DOHH2 (cell line): ENCODE measurements around the gene OR2A12.
"Not testable (repeated sequence)": the region's sequence is repeated elsewhere in the genome, so short reads cannot be mapped to it uniquely, and the experiment has no call there.

Experiments
- H3F3A ChIP-seq: fragments of 200-600 bp; sonication (generic), shearing (Covaris generic); 2 replicates; pipeline ENCODE4 v1.6.0; 2016; ENCODE audit warnings: antibody characterized with exemption, mild to moderate bottlenecking; ENCODE audit not compliant: control insufficient read depth, insufficient read depth
- H3K27ac ChIP-seq: fragments of 200-600 bp; sonication (generic); 2 replicates; pipeline ENCODE4 v1.5.1; 2014; ENCODE audit warnings: low read depth, mild to moderate bottlenecking, low read length, moderate library complexity
- H3K27me3 ChIP-seq: fragments of 200-600 bp; sonication (generic); 2 replicates; pipeline ENCODE4 v1.6.1; 2014; ENCODE audit warnings: mild to moderate bottlenecking, low read length, mixed read lengths; ENCODE audit not compliant: control insufficient read depth
- H3K36me3 ChIP-seq: fragments of 200-600 bp; sonication (generic); 2 replicates; pipeline ENCODE4 v1.6.1; 2014; ENCODE audit warnings: mild to moderate bottlenecking, low read length, moderate library complexity, mixed read lengths; ENCODE audit not compliant: control insufficient read depth
- H3K4me1 ChIP-seq: fragments of 200-600 bp; sonication (generic); 2 replicates; pipeline ENCODE4 v1.6.1; 2014; ENCODE audit warnings: mild to moderate bottlenecking, low read length, mixed read lengths; ENCODE audit not compliant: control insufficient read depth
- H3K4me2 ChIP-seq: fragments of 200-600 bp; sonication (generic); 2 replicates; pipeline ENCODE4 v1.6.0; 2014; ENCODE audit warnings: mild to moderate bottlenecking, low read length, moderate library complexity
- H3K4me3 ChIP-seq: fragments of 200-600 bp; sonication (generic); 2 replicates; pipeline ENCODE4 v1.5.1; 2014; ENCODE audit warnings: mild to moderate bottlenecking, low read length, mixed read lengths
- H3K79me2 ChIP-seq: fragments of 200-600 bp; sonication (generic); 2 replicates; pipeline ENCODE4 v1.6.1; 2014; ENCODE audit warnings: mild to moderate bottlenecking, low read length, mixed read lengths; ENCODE audit not compliant: control insufficient read depth
- H3K9me2 ChIP-seq: fragments of 200-600 bp; sonication (generic); replicated peaks from 2 replicates; pipeline ENCODE4 v1.6.1; 2014; ENCODE audit warnings: mild to moderate bottlenecking, low read length, mixed read lengths; ENCODE audit not compliant: control insufficient read depth
- H3K9me3 ChIP-seq: fragments of 200-600 bp; sonication (generic); 2 replicates; pipeline ENCODE4 v1.6.1; 2014; ENCODE audit warnings: antibody characterized with exemption, low read length, mixed read lengths; ENCODE audit not compliant: control insufficient read depth, insufficient read depth
- H4K20me1 ChIP-seq: fragments of 200-600 bp; sonication (generic); 2 replicates; pipeline ENCODE4 v1.6.0; 2014; ENCODE audit warnings: low read depth, mild to moderate bottlenecking, antibody characterized with exemption, low read length, moderate library complexity; ENCODE audit not compliant: control insufficient read depth, insufficient read depth
- EZH2phosphoT487 ChIP-seq: fragments of 200-600 bp; sonication (generic); IDR thresholded peaks from 2 replicates; pipeline ENCODE4 v1.6.1; 2017; ENCODE audit warnings: borderline replicate concordance, mild to moderate bottlenecking, antibody characterized with exemption, low read length, moderate library complexity, mixed read lengths
- TF ChIP-seq, protein P1 (sequence below): fragments of 200-600 bp; sonication (generic); IDR thresholded peaks from one replicate; pipeline ENCODE4 v1.5.1; 2014; ENCODE audit warnings: antibody characterized with exemption, mild to moderate bottlenecking, low read depth, low read length; ENCODE audit not compliant: poor library complexity, severe bottlenecking

OR2A12 gene

DNA sequence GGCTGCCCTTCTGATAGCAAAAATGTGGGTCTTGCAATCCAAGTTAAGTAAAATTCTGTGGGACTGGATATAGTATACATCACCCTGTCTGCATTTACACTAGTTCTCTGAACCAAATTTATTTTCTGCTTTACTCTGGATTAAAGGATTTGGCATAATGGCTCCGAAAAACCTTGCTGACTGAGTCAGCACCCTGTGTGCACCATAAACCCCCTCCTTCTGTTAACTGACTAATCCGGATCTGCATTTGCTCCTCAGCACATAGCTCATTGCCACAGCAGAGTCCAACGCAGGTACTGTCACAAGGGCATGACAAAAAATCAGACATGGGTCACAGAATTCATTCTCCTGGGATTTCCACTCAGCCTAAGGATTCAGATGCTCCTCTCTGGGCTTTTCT lies 36.0 kb upstream of the OR2A12 start:
- Histone ChIP-seq H3K9me2 (no peaks in the 10 kb centered on the region), H3K4me2 (no peak overlapping the region), H3K9me3 (no peaks in the 10 kb centered on the region), H3K4me3 (no peak overlapping the region), H3K79me2 (no peaks in the 10 kb centered on the region), H3K27me3 (no peaks in the 10 kb centered on the region), H3K4me1 (no peaks in the 10 kb centered on the region), H4K20me1 (no peaks in the 10 kb centered on the region), H3K36me3 (no peaks in the 10 kb centered on the region), H3K27ac (no peak overlapping the region), H3F3A (no peaks in the 10 kb centered on the region)
- TF ChIP-seq, protein P1, sequence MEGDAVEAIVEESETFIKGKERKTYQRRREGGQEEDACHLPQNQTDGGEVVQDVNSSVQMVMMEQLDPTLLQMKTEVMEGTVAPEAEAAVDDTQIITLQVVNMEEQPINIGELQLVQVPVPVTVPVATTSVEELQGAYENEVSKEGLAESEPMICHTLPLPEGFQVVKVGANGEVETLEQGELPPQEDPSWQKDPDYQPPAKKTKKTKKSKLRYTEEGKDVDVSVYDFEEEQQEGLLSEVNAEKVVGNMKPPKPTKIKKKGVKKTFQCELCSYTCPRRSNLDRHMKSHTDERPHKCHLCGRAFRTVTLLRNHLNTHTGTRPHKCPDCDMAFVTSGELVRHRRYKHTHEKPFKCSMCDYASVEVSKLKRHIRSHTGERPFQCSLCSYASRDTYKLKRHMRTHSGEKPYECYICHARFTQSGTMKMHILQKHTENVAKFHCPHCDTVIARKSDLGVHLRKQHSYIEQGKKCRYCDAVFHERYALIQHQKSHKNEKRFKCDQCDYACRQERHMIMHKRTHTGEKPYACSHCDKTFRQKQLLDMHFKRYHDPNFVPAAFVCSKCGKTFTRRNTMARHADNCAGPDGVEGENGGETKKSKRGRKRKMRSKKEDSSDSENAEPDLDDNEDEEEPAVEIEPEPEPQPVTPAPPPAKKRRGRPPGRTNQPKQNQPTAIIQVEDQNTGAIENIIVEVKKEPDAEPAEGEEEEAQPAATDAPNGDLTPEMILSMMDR: no peak
- TF ChIP-seq EZH2phosphoT487: no peak

DNA sequence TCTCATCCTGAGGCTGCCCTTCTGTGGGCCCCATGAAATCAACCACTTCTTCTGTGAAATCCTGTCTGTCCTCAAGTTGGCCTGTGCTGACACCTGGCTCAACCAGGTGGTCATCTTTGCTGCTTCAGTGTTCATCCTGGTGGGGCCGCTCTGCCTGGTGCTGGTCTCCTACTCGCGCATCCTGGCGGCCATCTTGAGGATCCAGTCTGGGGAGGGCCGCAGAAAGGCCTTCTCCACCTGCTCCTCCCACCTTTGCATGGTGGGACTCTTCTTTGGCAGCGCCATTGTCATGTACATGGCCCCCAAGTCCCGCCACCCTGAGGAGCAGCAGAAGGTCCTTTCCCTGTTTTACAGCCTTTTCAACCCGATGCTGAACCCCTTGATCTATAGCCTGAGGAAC lies 35.2 kb upstream of the OR2A12 start:
- H3K9me2 ChIP-seq, H3K27me3 ChIP-seq, H3K4me2 ChIP-seq, H3K4me3 ChIP-seq, H4K20me1 ChIP-seq, H3K36me3 ChIP-seq, H3K27ac ChIP-seq, H3K9me3 ChIP-seq, H3K4me1 ChIP-seq, H3K79me2 ChIP-seq, H3F3A ChIP-seq: not testable (repeated sequence)

DNA sequence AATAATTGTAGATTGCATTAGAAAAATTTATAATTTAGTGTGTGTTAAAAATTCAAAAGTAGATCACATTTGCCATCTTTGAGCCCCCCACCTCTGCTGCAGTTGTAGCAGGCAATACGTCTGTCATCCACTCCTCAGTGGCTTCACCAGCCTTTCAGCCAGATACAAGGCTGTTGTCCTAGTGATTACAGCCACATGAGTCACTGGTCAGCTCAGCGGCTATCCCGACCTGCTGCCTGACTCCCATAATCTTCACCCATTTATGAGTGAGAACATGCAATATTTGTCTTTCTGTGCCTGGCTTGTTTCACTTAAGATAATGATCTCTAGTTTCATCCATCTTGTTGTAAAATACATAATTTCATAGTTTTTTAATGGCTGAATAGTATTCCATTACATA lies 28.1 kb upstream of the OR2A12 start:
- H3K27me3 ChIP-seq: no peaks in the 10 kb centered on the region
- H4K20me1 ChIP-seq: no peaks in the 10 kb centered on the region
- H3K36me3 ChIP-seq: no peaks in the 10 kb centered on the region
- no peak overlapping the region for H3K27ac ChIP-seq
- H3K4me3 ChIP-seq: no peak overlapping the region
- H3K9me3 ChIP-seq: no peaks in the 10 kb centered on the region
- TF ChIP-seq, protein P1: no peak
- no peak overlapping the region for H3K4me2 ChIP-seq
- H3K9me2 ChIP-seq: no peaks in the 10 kb centered on the region
- no peaks in the 10 kb centered on the region for H3K4me1 ChIP-seq
- H3F3A ChIP-seq: no peaks in the 10 kb centered on the region
- no peaks in the 10 kb centered on the region for H3K79me2 ChIP-seq

- Histone ChIP-seq H3F3A (no peaks in the 10 kb centered on the region), H3K4me2 (no peak overlapping the region), H3K27ac (no peak overlapping the region), H3K9me2 (no peaks in the 10 kb centered on the region), H3K27me3 (no peaks in the 10 kb centered on the region), H4K20me1 (no peaks in the 10 kb centered on the region), H3K4me1 (no peaks in the 10 kb centered on the region), H3K36me3 (no peaks in the 10 kb centered on the region), H3K9me3 (no peaks in the 10 kb centered on the region), H3K4me3 (no peak overlapping the region), H3K79me2 (no peaks in the 10 kb centered on the region)
- TF ChIP-seq EZH2phosphoT487: no peak
- TF ChIP-seq, protein P1: peak; percentile 49
These were observed 22.4 kb upstream of the OR2A12 start for GRCh38 chr7:144063710-144064109.
